HT1080 (cell line): Measurements from ENCODE around the gene PRSS27. TPM values are rescaled to one million over a fixed set of nuclear protein-coding genes. Genes with fewer than 3 reads are reported as not detected.

Source experiments
- DNase-seq: peaks from one replicate; pipeline ENCODE4 v3.0.0-alpha.2; 2015; ENCODE audit warnings: low read depth
- polyA plus RNA-seq, 2 experiments: library from polyadenylated mRNA; depleted of rRNA; stranded (reverse); fragments of >200 nt; gene quantifications; 2 replicates each; pipeline ENCODE4 v1.2.3, GENCODE V29; 2015
- total RNA-seq: library from RNA; depleted of rRNA; stranded (reverse); fragments of >200 nt; shearing (Covaris generic); gene quantifications from 2 replicates; pipeline ENCODE4 v1.2.3, GENCODE V29; 2014; rRNA removed

Gene PRSS27
- total RNA-seq, result not detected in 2 replicates
- 0.08 and 0.15 TPM in 2 replicates for polyA plus RNA-seq (2015; cell fraction: cytosol; rRNA removed)
- 0.13 and 0.68 TPM in 2 replicates for polyA plus RNA-seq (2015; cell fraction: nucleus; rRNA removed)

GRCh38 chr16:2720064-2720457 lies at the start of gene PRSS27:
Gene PRSS27 (minus strand): TSS chr16:2720224. CDS start chr16:2720160, 64 bp downstream.
- no peak for DNase-seq

DNA sequence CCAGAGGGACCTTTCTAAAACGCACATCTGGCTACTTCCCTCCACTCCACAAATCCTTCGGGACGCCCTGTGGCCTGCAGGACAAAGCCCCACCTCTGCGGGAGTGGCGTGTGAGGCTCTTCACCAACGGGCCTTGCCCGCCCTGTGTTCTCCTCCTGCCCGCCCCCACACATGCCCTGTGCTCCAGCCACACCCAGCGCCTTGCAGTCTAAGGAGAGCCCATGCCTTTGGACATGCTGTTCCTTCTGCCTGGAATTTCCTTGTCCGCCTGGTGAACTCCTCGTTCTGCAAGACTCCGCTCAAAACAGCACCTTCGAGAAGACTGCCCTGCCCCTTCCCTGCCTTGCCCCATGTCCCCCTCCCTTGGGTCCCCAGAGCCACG lies 49.6 kb upstream of the PRSS27 start:
- DNase-seq, result no peak

- no peak for DNase-seq
Measured at GRCh38 chr16:2769100-2769529, 49.1 kb upstream of the PRSS27 start.

- DNase-seq, result no peak
Measured at GRCh38 chr16:2768403-2769089, 48.5 kb upstream of the PRSS27 start.

- DNase-seq, result no peak
Measured at GRCh38 chr16:2767891-2768290, 47.9 kb upstream of the PRSS27 start.

DNA sequence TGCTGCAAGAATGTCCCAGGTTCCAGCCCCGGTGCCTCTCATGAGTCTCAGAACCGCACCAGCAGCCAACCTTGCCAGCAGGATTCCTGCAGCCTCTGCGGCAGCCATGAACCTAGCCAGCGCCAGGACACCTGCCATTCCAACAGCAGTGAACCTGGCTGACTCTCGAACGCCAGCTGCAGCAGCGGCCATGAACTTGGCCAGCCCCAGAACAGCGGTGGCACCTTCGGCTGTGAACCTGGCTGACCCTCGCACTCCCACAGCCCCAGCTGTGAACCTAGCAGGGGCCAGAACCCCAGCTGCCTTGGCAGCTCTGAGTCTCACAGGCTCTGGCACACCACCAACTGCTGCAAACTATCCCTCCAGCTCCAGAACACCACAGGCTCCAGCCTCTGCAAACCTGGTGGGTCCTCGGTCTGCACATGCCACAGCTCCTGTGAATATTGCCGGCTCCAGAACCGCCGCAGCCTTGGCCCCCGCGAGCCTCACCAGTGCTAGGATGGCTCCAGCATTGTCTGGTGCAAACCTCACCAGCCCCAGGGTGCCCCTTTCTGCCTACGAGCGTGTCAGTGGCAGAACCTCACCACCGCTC lies 47.2 kb upstream of the PRSS27 start:
- no peak for DNase-seq

GRCh38 chr16:2766430-2767139 lies 46.6 kb upstream of the PRSS27 start:
- no peak for DNase-seq

GRCh38 chr16:2765462-2766404 lies 45.7 kb upstream of the PRSS27 start:
- no peak for DNase-seq

DNA sequence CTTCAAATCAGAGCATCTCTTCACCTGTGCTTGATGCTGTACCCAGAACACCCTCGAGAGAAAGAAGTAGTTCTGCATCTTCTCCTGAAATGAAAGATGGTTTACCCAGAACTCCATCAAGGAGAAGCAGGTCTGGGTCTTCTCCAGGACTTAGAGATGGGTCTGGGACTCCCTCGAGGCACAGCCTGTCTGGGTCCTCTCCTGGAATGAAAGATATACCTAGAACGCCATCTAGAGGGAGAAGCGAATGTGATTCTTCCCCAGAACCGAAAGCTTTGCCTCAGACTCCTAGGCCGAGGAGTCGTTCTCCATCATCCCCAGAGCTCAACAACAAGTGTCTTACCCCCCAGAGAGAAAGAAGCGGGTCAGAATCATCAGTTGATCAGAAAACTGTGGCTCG lies 44.7 kb upstream of the PRSS27 start:
- DNase-seq, result no peak

DNA sequence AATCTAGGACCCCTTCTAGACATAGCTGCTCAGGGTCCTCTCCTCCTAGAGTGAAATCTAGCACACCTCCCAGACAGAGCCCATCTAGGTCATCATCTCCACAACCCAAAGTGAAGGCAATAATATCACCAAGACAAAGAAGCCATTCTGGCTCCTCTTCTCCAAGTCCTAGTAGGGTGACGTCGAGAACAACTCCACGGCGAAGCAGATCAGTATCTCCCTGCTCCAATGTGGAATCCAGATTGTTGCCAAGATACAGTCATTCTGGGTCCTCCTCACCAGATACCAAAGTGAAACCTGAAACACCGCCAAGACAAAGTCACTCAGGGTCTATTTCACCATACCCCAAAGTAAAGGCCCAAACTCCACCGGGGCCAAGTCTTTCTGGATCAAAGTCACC lies 43.1 kb upstream of the PRSS27 start:
- DNase-seq, result no peak

- no peak for DNase-seq
Measured at GRCh38 chr16:2762711-2763110, 42.7 kb upstream of the PRSS27 start.

DNA sequence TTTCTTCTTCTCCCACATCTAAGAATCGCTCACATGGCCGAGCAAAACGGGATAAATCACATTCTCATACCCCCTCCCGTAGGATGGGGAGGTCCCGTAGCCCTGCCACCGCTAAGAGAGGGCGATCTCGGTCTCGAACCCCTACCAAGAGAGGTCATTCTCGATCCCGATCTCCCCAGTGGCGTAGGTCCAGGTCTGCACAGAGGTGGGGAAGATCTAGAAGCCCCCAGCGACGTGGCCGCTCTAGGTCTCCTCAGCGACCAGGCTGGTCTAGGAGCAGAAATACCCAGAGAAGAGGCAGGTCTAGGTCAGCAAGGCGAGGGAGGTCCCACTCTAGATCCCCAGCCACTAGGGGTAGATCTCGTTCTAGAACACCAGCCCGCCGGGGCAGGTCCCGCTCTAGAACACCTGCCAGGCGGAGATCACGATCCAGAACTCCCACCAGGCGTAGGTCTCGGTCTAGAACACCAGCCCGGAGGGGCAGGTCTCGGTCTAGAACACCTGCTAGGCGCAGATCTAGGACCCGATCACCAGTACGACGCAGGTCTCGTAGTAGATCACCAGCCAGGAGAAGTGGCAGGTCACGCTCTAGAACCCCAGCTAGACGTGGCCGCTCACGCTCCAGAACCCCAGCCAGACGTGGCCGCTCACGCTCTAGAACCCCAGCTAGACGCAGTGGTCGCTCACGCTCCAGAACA lies 42.0 kb upstream of the PRSS27 start:
- no peak for DNase-seq

- no peak for DNase-seq
Measured at GRCh38 chr16:2761472-2761871, 41.4 kb upstream of the PRSS27 start.

DNA sequence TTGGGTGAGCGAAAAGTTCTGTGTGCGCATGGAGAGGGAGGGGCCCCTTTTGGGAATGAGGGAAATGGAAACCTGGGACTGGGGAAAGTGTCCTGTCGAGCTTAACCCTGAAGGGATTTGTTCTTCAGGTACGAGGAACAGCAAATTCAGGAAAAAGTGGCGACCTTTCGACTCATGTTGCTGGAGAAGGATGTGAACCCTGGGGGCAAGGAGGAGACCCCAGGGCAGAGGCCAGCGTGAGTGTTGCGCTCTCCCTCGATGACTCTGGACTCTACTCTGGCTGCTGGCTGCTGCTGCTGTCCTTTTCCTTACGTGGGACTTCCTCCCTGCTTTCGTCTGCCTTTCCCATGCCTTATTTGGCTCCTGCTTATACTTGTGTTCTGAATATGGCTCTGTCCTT lies 37.3 kb upstream of the PRSS27 start:
- DNase-seq, result no peak

GRCh38 chr16:2756288-2757015 lies 36.4 kb upstream of the PRSS27 start:
- no peak for DNase-seq

DNA sequence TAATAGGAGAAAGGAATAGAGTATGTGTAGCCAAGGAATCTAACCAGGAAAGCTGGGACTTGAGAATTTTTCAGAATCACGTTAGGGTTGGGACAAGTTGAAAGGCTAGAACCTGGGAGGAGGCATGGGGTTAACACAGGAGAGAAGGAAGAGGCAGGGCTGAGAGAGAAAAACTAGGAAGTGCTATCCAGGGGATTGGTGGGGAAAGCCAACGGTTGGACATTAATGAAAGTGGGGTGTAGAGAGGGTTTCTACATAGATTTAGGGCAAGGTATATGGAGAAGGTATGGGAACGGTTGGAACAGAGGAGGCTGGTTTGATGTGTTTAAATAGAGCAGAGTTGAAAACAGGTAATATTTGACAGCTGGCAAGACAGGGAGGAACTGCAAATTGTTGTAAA lies 35.1 kb upstream of the PRSS27 start:
- DNase-seq, result no peak

DNA sequence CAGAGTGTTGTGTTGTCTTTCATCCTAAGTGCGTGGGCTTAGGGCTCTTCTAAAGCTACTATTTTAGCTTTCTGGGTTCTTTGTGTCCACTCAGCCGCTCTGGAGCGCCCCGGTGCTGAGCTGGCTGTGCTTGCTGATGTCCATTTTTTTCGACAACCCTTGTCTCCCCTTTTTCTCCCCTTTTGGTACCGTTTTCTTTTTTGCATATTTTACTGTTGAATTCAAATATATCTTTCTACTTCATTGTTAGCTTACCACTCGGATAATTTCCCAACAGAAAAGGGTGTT lies 33.7 kb upstream of the PRSS27 start:
- DNase-seq, result no peak

DNA sequence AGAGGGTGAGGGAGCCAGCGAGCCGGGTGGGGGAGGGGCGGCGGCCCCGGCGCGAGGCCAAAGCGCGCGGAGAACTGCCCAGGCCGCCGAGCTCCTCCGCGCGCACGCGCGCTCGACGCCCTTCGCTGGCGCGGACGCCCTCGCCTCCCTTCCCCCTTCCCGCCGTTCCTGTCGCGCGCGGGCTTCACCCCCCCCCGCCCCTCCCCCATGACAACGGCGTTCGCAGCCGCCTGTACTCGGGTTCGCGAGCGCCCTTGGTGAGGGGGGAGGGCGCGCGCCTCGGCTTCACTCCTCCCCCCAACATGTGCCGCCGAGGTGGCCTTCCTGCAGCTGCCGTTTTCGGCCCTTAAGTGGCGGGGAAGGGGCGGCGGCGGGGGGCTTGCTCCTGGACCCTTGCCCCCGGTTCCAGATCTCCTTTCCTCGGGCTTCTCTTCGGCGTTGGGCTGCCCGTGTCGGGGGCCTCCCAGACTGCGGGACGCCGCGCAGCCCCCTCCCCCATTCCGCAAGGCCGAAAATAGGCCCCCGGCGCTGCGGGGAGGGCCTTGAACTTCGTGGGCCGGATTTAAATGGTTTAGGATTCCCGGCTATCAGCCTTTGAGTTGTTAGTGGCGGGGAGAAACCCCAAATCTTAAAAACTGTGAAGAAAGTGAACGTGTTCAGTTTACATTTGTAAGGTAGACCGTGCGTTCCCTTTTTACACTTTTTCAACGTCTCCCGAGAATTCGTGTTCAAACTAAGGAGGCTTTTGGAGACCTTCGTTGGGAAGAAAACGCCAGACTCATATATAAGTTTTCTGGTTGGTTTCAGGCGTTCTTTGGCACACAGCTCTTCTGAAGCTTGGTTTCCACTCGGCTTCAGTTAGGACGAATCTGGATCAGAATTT lies 33.1 kb upstream of the PRSS27 start:
- no peak for DNase-seq
